Neutrophil (primary cell): Measurements from ENCODE around the gene XPO6.
A peak's percentile ranks its signal among the peaks of the same experiment; 100 is the strongest.

ENCODE experiments used
- H3K27ac ChIP-seq: fragments of 200-600 bp; sonication (generic); 2 replicates; pipeline ENCODE4 v1.5.1; 2016; ENCODE audit warnings: mild to moderate bottlenecking, moderate library complexity
- H3K27me3 ChIP-seq: fragments of 200-600 bp; sonication (generic); 2 replicates; pipeline ENCODE4 v1.6.0; 2016; ENCODE audit warnings: mild to moderate bottlenecking
- H3K36me3 ChIP-seq: fragments of 200-600 bp; sonication (generic); 2 replicates; pipeline ENCODE4 v1.5.1; 2017
- H3K4me1 ChIP-seq, 2 experiments: fragments of 200-600 bp in 1 of 2; sonication (generic) in 1 of 2; 1 replicate in 1 of 2; 2 replicates in 1 of 2; pipeline versions ENCODE4 v1.5.1 to v1.6.1; 2013 to 2016; ENCODE audit warnings: low read depth in 1 of 2, low read length in 1 of 2, mild to moderate bottlenecking in 1 of 2, moderate library complexity in 1 of 2; ENCODE audit not compliant: control insufficient read depth in 1 of 2, insufficient read depth in 1 of 2
- H3K4me3 ChIP-seq, 2 experiments: fragments of 200-600 bp in 1 of 2; sonication (generic) in 1 of 2; 1 replicate in 1 of 2; 2 replicates in 1 of 2; pipeline ENCODE4 v1.5.1; 2013 to 2016; ENCODE audit warnings: low read depth in 1 of 2, low read length in 1 of 2, mild to moderate bottlenecking in 1 of 2, moderate library complexity in 1 of 2
- H3K9me3 ChIP-seq: fragments of 200-600 bp; sonication (generic); 2 replicates; pipeline ENCODE4 v1.5.1; 2016
- CTCF ChIP-seq: fragments of 200-600 bp; sonication (generic); IDR thresholded peaks from 2 replicates; pipeline ENCODE4 v1.5.1; 2016; ENCODE audit warnings: antibody characterized with exemption

XPO6 gene

GRCh38 chr16:28204204-28204603 is 7.6 kb downstream of the XPO6 start:
- H3K36me3 ChIP-seq: peaks cover 100% of the 10 kb centered on the region
- no peak for TF ChIP-seq CTCF
- peak overlapping the region; percentile 35 to 41 for H3K4me3 ChIP-seq
- peaks cover 91 to 98% of the 10 kb centered on the region in 2 experiments for H3K4me1 ChIP-seq
- H3K9me3 ChIP-seq: no peaks in the 10 kb centered on the region
- H3K27me3 ChIP-seq: no peaks in the 10 kb centered on the region
- peak overlapping the region; percentile 98 for H3K27ac ChIP-seq

GRCh38 chr16:28202147-28202746 is 9.5 kb downstream of the XPO6 start:
- H3K36me3 ChIP-seq: peaks cover 97% of the 10 kb centered on the region
- peak; percentile 58 for TF ChIP-seq CTCF
- H3K9me3 ChIP-seq: no peaks in the 10 kb centered on the region
- peaks cover 83 to 88% of the 10 kb centered on the region in 2 experiments for H3K4me1 ChIP-seq
- peak overlapping the region; percentile 35 to 41 for H3K4me3 ChIP-seq
- peak overlapping the region; percentile 98 for H3K27ac ChIP-seq
- H3K27me3 ChIP-seq: no peaks in the 10 kb centered on the region

GRCh38 chr16:28200661-28201060 is 11.1 kb downstream of the XPO6 start:
- H3K4me1 ChIP-seq: peaks cover 83 to 90% of the 10 kb centered on the region in 2 experiments
- peak overlapping the region; percentile 98 for H3K27ac ChIP-seq
- peaks cover 97% of the 10 kb centered on the region for H3K36me3 ChIP-seq
- no peaks in the 10 kb centered on the region for H3K27me3 ChIP-seq
- H3K4me3 ChIP-seq: peak overlapping the region in 1 of 2 experiments; percentile 30
- H3K9me3 ChIP-seq: no peaks in the 10 kb centered on the region
- no peak for TF ChIP-seq CTCF

- H3K4me3 ChIP-seq: peak overlapping the region; percentile 28 to 33
- H3K36me3 ChIP-seq: peaks cover 93% of the 10 kb centered on the region
- no peaks in the 10 kb centered on the region for H3K9me3 ChIP-seq
- H3K4me1 ChIP-seq: peaks cover 83 to 88% of the 10 kb centered on the region in 2 experiments
- TF ChIP-seq CTCF: no peak
- peak overlapping the region; percentile 85 for H3K27ac ChIP-seq
- no peaks in the 10 kb centered on the region for H3K27me3 ChIP-seq
These were observed 15.3 kb downstream of the XPO6 start for GRCh38 chr16:28196387-28196987.

GRCh38 chr16:28195859-28196258 is 15.9 kb downstream of the XPO6 start:
- H3K36me3 ChIP-seq: peaks cover 93% of the 10 kb centered on the region
- H3K27ac ChIP-seq: peak overlapping the region; percentile 85
- peaks cover 83 to 88% of the 10 kb centered on the region in 2 experiments for H3K4me1 ChIP-seq
- TF ChIP-seq CTCF: no peak
- no peaks in the 10 kb centered on the region for H3K27me3 ChIP-seq
- H3K9me3 ChIP-seq: no peaks in the 10 kb centered on the region
- peak overlapping the region in 1 of 2 experiments; percentile 33 for H3K4me3 ChIP-seq
